ENCODE data around the gene YIPF1.

DNA sequence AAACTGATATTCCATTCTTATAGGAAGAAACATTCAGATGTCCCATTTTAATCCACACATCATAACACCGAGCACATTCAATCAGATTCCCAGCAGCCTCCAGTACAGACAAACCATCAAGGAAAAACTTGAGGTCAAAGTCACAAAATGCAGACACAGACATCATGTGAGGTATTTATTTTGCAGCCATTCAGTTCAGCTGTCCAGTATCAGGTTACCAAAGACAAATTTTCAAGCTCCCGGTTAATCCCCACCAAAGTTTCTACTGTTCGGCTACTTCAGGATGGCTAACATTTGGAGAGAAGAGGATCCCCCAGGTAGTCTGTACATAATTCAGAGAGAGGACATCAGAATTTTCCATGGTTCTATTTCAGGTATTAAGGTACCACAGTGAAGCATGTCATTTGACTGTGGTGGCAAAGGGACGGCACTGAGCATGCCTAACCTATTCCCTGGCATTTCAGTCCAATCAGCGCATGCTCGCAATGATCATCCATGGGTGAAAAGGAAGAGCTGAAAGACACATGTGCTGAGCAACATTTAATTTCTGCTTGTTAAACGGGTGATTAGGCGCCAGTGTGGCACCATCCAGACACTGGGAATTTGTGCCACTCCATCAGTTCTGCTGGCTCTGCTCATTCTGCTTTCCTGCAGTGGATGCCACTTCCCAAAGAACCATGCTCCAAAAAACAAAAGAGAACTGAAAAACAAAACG is 37.9 kb downstream of the YIPF1 start:
- TF ChIP-seq, protein P1, sequence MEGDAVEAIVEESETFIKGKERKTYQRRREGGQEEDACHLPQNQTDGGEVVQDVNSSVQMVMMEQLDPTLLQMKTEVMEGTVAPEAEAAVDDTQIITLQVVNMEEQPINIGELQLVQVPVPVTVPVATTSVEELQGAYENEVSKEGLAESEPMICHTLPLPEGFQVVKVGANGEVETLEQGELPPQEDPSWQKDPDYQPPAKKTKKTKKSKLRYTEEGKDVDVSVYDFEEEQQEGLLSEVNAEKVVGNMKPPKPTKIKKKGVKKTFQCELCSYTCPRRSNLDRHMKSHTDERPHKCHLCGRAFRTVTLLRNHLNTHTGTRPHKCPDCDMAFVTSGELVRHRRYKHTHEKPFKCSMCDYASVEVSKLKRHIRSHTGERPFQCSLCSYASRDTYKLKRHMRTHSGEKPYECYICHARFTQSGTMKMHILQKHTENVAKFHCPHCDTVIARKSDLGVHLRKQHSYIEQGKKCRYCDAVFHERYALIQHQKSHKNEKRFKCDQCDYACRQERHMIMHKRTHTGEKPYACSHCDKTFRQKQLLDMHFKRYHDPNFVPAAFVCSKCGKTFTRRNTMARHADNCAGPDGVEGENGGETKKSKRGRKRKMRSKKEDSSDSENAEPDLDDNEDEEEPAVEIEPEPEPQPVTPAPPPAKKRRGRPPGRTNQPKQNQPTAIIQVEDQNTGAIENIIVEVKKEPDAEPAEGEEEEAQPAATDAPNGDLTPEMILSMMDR (IDR thresholded peaks at IDR 0.05): no peak
- TF ChIP-seq POLR2A (IDR thresholded peaks at IDR 0.05): no peak
